Astrocyte of the cerebellum (primary cell): ENCODE results near the gene WBP1.
"Not testable (repeated sequence)": the region's sequence is repeated elsewhere in the genome, so short reads cannot be mapped to it uniquely, and the experiment has no call there.

ENCODE experiments used
- DNase-seq: peaks from one replicate; pipeline ENCODE4 v3.0.0-alpha.2; 2011; ENCODE audit warnings: low read depth
- H3K4me3 ChIP-seq: 2 replicates; pipeline ENCODE4 v1.5.1; 2011; ENCODE audit warnings: mild to moderate bottlenecking, low read depth, low read length, moderate library complexity
- CTCF ChIP-seq: IDR thresholded peaks from 2 replicates; pipeline ENCODE4 v1.5.1; 2012; ENCODE audit warnings: low read length, low read depth, moderate library complexity, mild to moderate bottlenecking; ENCODE audit errors: missing control alignments
- in situ Hi-C: cut with HindIII; loops from 2 replicates; pipeline ENCODE4 v1.10.0; 2017; ENCODE audit warnings: low sequenced_read_pairs

WBP1 gene

GRCh38 chr2:74438248-74438647, 20.0 kb upstream of the WBP1 start:
- DNase-seq, result no peak
- in situ Hi-C loops, result loop anchor here (5.0 kb wide), 1 partner anchor 89 kb away; the partner anchor contains the start of genes AUP1, DQX1 and HTRA2
- H3K4me3 ChIP-seq, result no peak overlapping the region
- TF ChIP-seq CTCF, result no peak

GRCh38 chr2:74439373-74439772, 18.9 kb upstream of the WBP1 start:
- in situ Hi-C loops, result loop anchor here (5.0 kb wide), 1 partner anchor 88 kb away; the partner anchor contains the start of genes AUP1, DQX1 and HTRA2
- peak overlapping the region; percentile 54 for H3K4me3 ChIP-seq
- no peak for TF ChIP-seq CTCF
- no peak for DNase-seq

- in situ Hi-C loops, result loop anchor here (5.0 kb wide), 1 partner anchor 87 kb away; the partner anchor contains the start of genes AUP1, DQX1 and HTRA2
- no peak for DNase-seq
- no peak for TF ChIP-seq CTCF
- peak overlapping the region; percentile 54 for H3K4me3 ChIP-seq
These were observed 18.3 kb upstream of the WBP1 start for GRCh38 chr2:74439803-74440377.

- in situ Hi-C loops, result no loop called here
- TF ChIP-seq CTCF, result peak; percentile 9
- no peak for DNase-seq
- peak overlapping the region; percentile 54 for H3K4me3 ChIP-seq
These were observed 17.7 kb upstream of the WBP1 start for GRCh38 chr2:74440378-74441169.

GRCh38 chr2:74441170-74441689, 17.0 kb upstream of the WBP1 start:
- H3K4me3 ChIP-seq, result peak overlapping the region; percentile 2
- in situ Hi-C loops, result no loop called here
- no peak for TF ChIP-seq CTCF
- no peak for DNase-seq

GRCh38 chr2:74441690-74442482, 16.4 kb upstream of the WBP1 start, which contains the start of gene RTKN:
TSS of gene RTKN (minus strand) at chr2:74441937. CDS start at chr2:74441816, 121 bp downstream.
- DNase-seq, result no peak
- no peak for TF ChIP-seq CTCF
- peak within 1 kb of the TSS; percentile 54 for H3K4me3 ChIP-seq
- in situ Hi-C loops, result no loop called here

GRCh38 chr2:74442483-74443297, 15.5 kb upstream of the WBP1 start:
- in situ Hi-C loops, H3K4me3 ChIP-seq, DNase-seq: not testable (repeated sequence)
